ACHN (cell line): ENCODE measurements around the gene SCAF1.
"Not testable (repeated sequence)": the region's sequence is repeated elsewhere in the genome, so short reads cannot be mapped to it uniquely, and the experiment has no call there.

ENCODE experiments used
- DNase-seq: peaks from one replicate; pipeline ENCODE4 v3.0.0-alpha.2; 2015
- in situ Hi-C: cut with HindIII; loops from 2 replicates; pipeline ENCODE4 v1.10.0; 2017; ENCODE audit warnings: low sequenced_read_pairs, low pct_ligation_motif_present, low pct_unique_long_range_greater_than_20kb

The SCAF1 gene

GRCh38 chr19:49609499-49610092 lies 32.4 kb upstream of the SCAF1 start:
- DNase-seq: no peak
- in situ Hi-C loops: no loop called here

- in situ Hi-C loops: no loop called here
- DNase-seq: no peak
Observed at GRCh38 chr19:49613374-49613773, 28.6 kb upstream of the SCAF1 start.

GRCh38 chr19:49614096-49614833 lies 27.7 kb upstream of the SCAF1 start:
- in situ Hi-C loops: no loop called here
- peak; percentile 39 for DNase-seq

GRCh38 chr19:49615861-49616260 lies 26.1 kb upstream of the SCAF1 start:
- in situ Hi-C loops: no loop called here
- DNase-seq: no peak

GRCh38 chr19:49616532-49616931 lies 25.5 kb upstream of the SCAF1 start:
- no peak for DNase-seq
- in situ Hi-C loops: no loop called here

GRCh38 chr19:49616945-49617344 lies 25.1 kb upstream of the SCAF1 start:
- in situ Hi-C loops: no loop called here
- DNase-seq: no peak

- DNase-seq, in situ Hi-C loops: not testable (repeated sequence)
Observed at GRCh38 chr19:49617860-49618259, 24.1 kb upstream of the SCAF1 start.

GRCh38 chr19:49624967-49625910 lies 16.8 kb upstream of the SCAF1 start:
- in situ Hi-C loops: no loop called here
- no peak for DNase-seq

- no peak for DNase-seq
- in situ Hi-C loops: no loop called here
Observed at GRCh38 chr19:49626226-49626625, 15.8 kb upstream of the SCAF1 start.

- in situ Hi-C loops: no loop called here
- no peak for DNase-seq
Observed at GRCh38 chr19:49629659-49630058, 12.3 kb upstream of the SCAF1 start.

- DNase-seq: no peak
- in situ Hi-C loops: no loop called here
Observed at GRCh38 chr19:49631014-49631588, 10.9 kb upstream of the SCAF1 start.

GRCh38 chr19:49631610-49632192 lies 10.3 kb upstream of the SCAF1 start:
- in situ Hi-C loops: no loop called here

GRCh38 chr19:49632576-49632975 lies 9.4 kb upstream of the SCAF1 start:
- in situ Hi-C loops: no loop called here
- no peak for DNase-seq

More at GRCh38 chr19:49631610-49632192, 10.3 kb upstream of the SCAF1 start:
- no peak for DNase-seq

- in situ Hi-C loops, DNase-seq: not testable (repeated sequence)
Observed at GRCh38 chr19:49633273-49633672, 8.7 kb upstream of the SCAF1 start.

GRCh38 chr19:49635530-49636232 lies 6.3 kb upstream of the SCAF1 start:
- DNase-seq: peak; percentile 8

GRCh38 chr19:49636233-49636932 lies 5.6 kb upstream of the SCAF1 start:
- no peak for DNase-seq
- in situ Hi-C loops: no loop called here

More at GRCh38 chr19:49635530-49636232, 6.3 kb upstream of the SCAF1 start:
- in situ Hi-C loops: no loop called here
